A549 treated with CpdA at 1 μM for 4 hours (cell line): ENCODE measurements around the gene EGF. TPM values are rescaled to one million over a fixed set of nuclear protein-coding genes. Genes with fewer than 3 reads are reported as not detected.

ENCODE experiments used
- total RNA-seq: library from RNA; stranded (reverse); fragments of 200-300 nt; extraction: Qiagen RNA extraction; gene quantifications from 5 replicates; pipeline ENCODE4 v1.2.3, GENCODE V29; 2022; ENCODE audit warnings: low read depth

The EGF gene
- 0.13 to 1.9 TPM (median 0.42 TPM) in 5 replicates for total RNA-seq

GRCh38 chr4:109912706-109913595 is at the start of gene EGF:
TSS of gene EGF (plus strand) at chr4:109912883. CDS start at chr4:109913336, 453 bp downstream.

Other genes starting within 250 kb of the EGF start
- gene CASP6, start 209.4 kb upstream of the EGF start, total RNA-seq = 13.0 to 16.8 TPM (median 14.9 TPM) in 5 replicates
- 6.7 to 18.1 TPM (median 11.5 TPM) in 5 replicates for gene PLA2G12A, start 182.8 kb upstream of the EGF start, total RNA-seq
- 0.26 to 0.69 TPM (median 0.42 TPM) in 5 replicates for gene CFI, start 110.9 kb upstream of the EGF start, total RNA-seq
- 41.1 to 51.6 TPM (median 44.5 TPM) in 5 replicates for gene GAR1, start 97.1 kb upstream of the EGF start, total RNA-seq
- 0.06 to 0.08 TPM in 2 of 5 replicates, not detected in the others for gene RRH, start 84.9 kb upstream of the EGF start, total RNA-seq
- 0.05 to 0.07 TPM (median 0.06 TPM) in 5 replicates for gene LRIT3, start 64.8 kb upstream of the EGF start, total RNA-seq